Gastrocnemius medialis (tissue), 4 donors: ENCODE data around the gene UAP1.

ENCODE experiments used
- CTCF ChIP-seq, 5 experiments: fragments of 450-650 bp in 3 of 5; fragments of 200-600 bp in 2 of 5; sonication (generic) in 2 of 5; IDR thresholded peaks in 4 of 5; conservative IDR thresholded peaks in 1 of 5; 1 replicate in 4 of 5; 2 replicates in 1 of 5; pipeline ENCODE4 v1.5.1; 2016 to 2019; ENCODE audit warnings: antibody characterized with exemption in 5 of 5, mild to moderate bottlenecking in 3 of 5, moderate library complexity in 3 of 5
- POLR2A ChIP-seq, 2 donors: fragments of 450-650 bp; IDR thresholded peaks; one replicate each; pipeline ENCODE4 v1.6.1; 2017; ENCODE audit warnings: antibody characterized with exemption in 2 of 2, mild to moderate bottlenecking in 2 of 2, moderate library complexity in 2 of 2

- no peak for TF ChIP-seq CTCF (IDR thresholded peaks at IDR 0.05 in 4 of 5, conservative IDR thresholded peaks at IDR 0.05 in 1 of 5)
- no peak for TF ChIP-seq POLR2A (IDR thresholded peaks at IDR 0.05)
Observed at GRCh38 chr1:162566870-162567269, 5.3 kb downstream of the UAP1 start.
